H1 (cell line): ENCODE results near the gene CDT1. TPM values are rescaled to one million over a fixed set of nuclear protein-coding genes. Genes with fewer than 3 reads are reported as not detected.

Experiments
- CTCF ChIA-PET: fragments of 300-600 bp; sonication (Branson Sonifier 250); formaldehyde crosslinking; loops from one replicate; lab custom pipeline; 2021; ENCODE audit not compliant: partially characterized antibody; lab: Charles Lee
- POLR2A ChIA-PET: fragments of 300-600 bp; sonication (Branson Sonifier 250); formaldehyde crosslinking; loops from one replicate; lab custom pipeline; 2021; ENCODE audit warnings: inconsistent platforms; ENCODE audit not compliant: partially characterized antibody; lab: Charles Lee
- DNase-seq, 2 experiments: peaks; one replicate each; pipeline versions ENCODE4 v3.0.0 to v3.0.0-alpha.2; 2010 to 2022; ENCODE audit warnings: low spot score in 2 of 2, low read depth in 1 of 2, mixed read lengths in 1 of 2
- FAIRE-seq: peaks from 2 replicates; lab custom pipeline; 2011; peaks lifted over from hg19 to GRCh38; lab: Jason Lieb, UNC
- H2AFZ ChIP-seq: 2 replicates; pipeline ENCODE4 v1.8.1; 2012; ENCODE audit warnings: low read length, inconsistent platforms
- H2AK5ac ChIP-seq: 2 replicates; pipeline ENCODE4 v1.6.1; 2013; ENCODE audit warnings: low read depth, low read length
- H2BK120ac ChIP-seq: replicated peaks from 2 replicates; pipeline ENCODE3; 2013; ENCODE audit warnings: low read depth, low read length, inconsistent platforms
- H2BK12ac ChIP-seq: 2 replicates; pipeline ENCODE4 v1.6.1; 2013; ENCODE audit warnings: low read depth, low read length
- H2BK15ac ChIP-seq: 2 replicates; pipeline ENCODE4 v1.6.1; 2013; ENCODE audit warnings: low read length
- H2BK20ac ChIP-seq: 2 replicates; pipeline ENCODE4 v1.6.1; 2013; ENCODE audit warnings: low read length
- H2BK5ac ChIP-seq: 2 replicates; pipeline ENCODE4 v1.6.1; 2013; ENCODE audit warnings: low read depth, low read length
- H3K14ac ChIP-seq: 2 replicates; pipeline ENCODE4 v1.6.1; 2013; ENCODE audit warnings: inconsistent platforms; ENCODE audit not compliant: insufficient read length
- H3K18ac ChIP-seq: 2 replicates; pipeline ENCODE4 v1.6.1; 2013; ENCODE audit warnings: low read length; ENCODE audit errors: extremely low read depth
- H3K23ac ChIP-seq: 2 replicates; pipeline ENCODE4 v1.6.1; 2013; ENCODE audit warnings: inconsistent platforms; ENCODE audit not compliant: insufficient read length
- H3K23me2 ChIP-seq: 2 replicates; pipeline ENCODE4 v1.6.1; 2013; ENCODE audit warnings: low read depth, low read length
- H3K27ac ChIP-seq: 2 replicates; pipeline ENCODE4 v1.6.1; 2011; ENCODE audit warnings: low read depth, low read length, inconsistent platforms
- H3K27me3 ChIP-seq, 4 experiments: replicated peaks in 1 of 4; 1 replicate in 1 of 4; 2 replicates in 3 of 4; pipeline versions ENCODE4 v1.6.1 to v1.8.1; 2011 to 2013; ENCODE audit warnings: low read length in 3 of 4, mild to moderate bottlenecking in 3 of 4, inconsistent platforms in 2 of 4, mixed read lengths in 2 of 4, moderate library complexity in 1 of 4; ENCODE audit not compliant: control insufficient read depth in 3 of 4, insufficient read depth in 3 of 4; ENCODE audit errors: extremely low read depth in 1 of 4
- H3K36me3 ChIP-seq, 4 experiments: 2 replicates each; pipeline versions ENCODE4 v1.6.1 to v1.8.1; 2011 to 2013; ENCODE audit warnings: mild to moderate bottlenecking in 4 of 4, low read length in 3 of 4, moderate library complexity in 2 of 4, control low read depth in 1 of 4, inconsistent platforms in 1 of 4; ENCODE audit not compliant: insufficient read depth in 4 of 4, control insufficient read depth in 2 of 4
- H3K4ac ChIP-seq: replicated peaks from 2 replicates; pipeline ENCODE3; 2013; ENCODE audit warnings: low read length, low read depth, mixed read lengths, inconsistent platforms; ENCODE audit not compliant: insufficient read length
- H3K4me1 ChIP-seq, 4 experiments: replicated peaks in 1 of 4; 1 replicate in 1 of 4; 2 replicates in 3 of 4; pipeline versions ENCODE4 v1.6.1 to v1.8.1; 2011 to 2013; ENCODE audit warnings: low read length in 3 of 4, inconsistent platforms in 2 of 4, mixed read lengths in 1 of 4; ENCODE audit not compliant: insufficient read depth in 4 of 4, control insufficient read depth in 3 of 4
- H3K4me2 ChIP-seq, 2 experiments: 2 replicates each; pipeline versions ENCODE4 v1.6.1 to v1.8.1; 2011 to 2013; ENCODE audit warnings: low read depth in 2 of 2, low read length in 2 of 2, control low read depth in 1 of 2, inconsistent platforms in 1 of 2, mild to moderate bottlenecking in 1 of 2; ENCODE audit not compliant: insufficient read depth in 1 of 2
- H3K4me3 ChIP-seq, 4 experiments: fragments of 200-600, 300-600 bp in 1 of 4; sonication (generic), shearing (Covaris generic), sonication (Bioruptor Twin) in 1 of 4; 2 replicates each; pipeline versions ENCODE4 v1.5.1 to v1.8.1; 2011 to 2016; ENCODE audit warnings: low read length in 4 of 4, low read depth in 3 of 4, control low read depth in 2 of 4, inconsistent platforms in 2 of 4, mild to moderate bottlenecking in 2 of 4, mixed read lengths in 1 of 4, moderate library complexity in 1 of 4; ENCODE audit not compliant: insufficient read depth in 2 of 4; ENCODE audit errors: extremely low read depth in 1 of 4
- H3K56ac ChIP-seq: replicated peaks from 2 replicates; pipeline ENCODE3; 2013; ENCODE audit warnings: low read depth, mild to moderate bottlenecking, mixed read lengths, low read length, inconsistent platforms; ENCODE audit not compliant: insufficient read length
- H3K79me1 ChIP-seq: 2 replicates; pipeline ENCODE4 v1.6.1; 2013; ENCODE audit warnings: low read depth, low read length, control low read depth
- H3K79me2 ChIP-seq, 2 experiments: 2 replicates each; pipeline versions ENCODE4 v1.6.1 to v1.8.1; 2012 to 2013; ENCODE audit warnings: low read length in 2 of 2, mild to moderate bottlenecking in 2 of 2, inconsistent platforms in 1 of 2; ENCODE audit not compliant: insufficient read depth in 2 of 2, control insufficient read depth in 1 of 2
- H3K9ac ChIP-seq, 4 experiments: replicated peaks in 1 of 4; 1 replicate in 1 of 4; 2 replicates in 3 of 4; pipeline versions ENCODE4 v1.6.1 to v1.8.1; 2011 to 2013; ENCODE audit warnings: low read depth in 3 of 4, low read length in 3 of 4, control low read depth in 2 of 4, mild to moderate bottlenecking in 2 of 4, moderate library complexity in 2 of 4, inconsistent platforms in 1 of 4; ENCODE audit errors: extremely low read depth in 1 of 4
- H3K9me3 ChIP-seq, 2 experiments: 2 replicates each; pipeline versions ENCODE4 v1.6.1 to v1.8.1; 2012 to 2013; ENCODE audit warnings: mild to moderate bottlenecking in 2 of 2, moderate library complexity in 2 of 2, control low read depth in 1 of 2, inconsistent platforms in 1 of 2, low read depth in 1 of 2, low read length in 1 of 2, mixed read lengths in 1 of 2; ENCODE audit not compliant: insufficient read depth in 2 of 2
- H4K20me1 ChIP-seq, 2 experiments: replicated peaks in 1 of 2; 2 replicates each; pipeline versions ENCODE3 to v1.8.1; 2011 to 2013; ENCODE audit warnings: inconsistent platforms in 2 of 2, low read length in 2 of 2, mild to moderate bottlenecking in 1 of 2; ENCODE audit not compliant: insufficient read depth in 2 of 2, control insufficient read depth in 1 of 2
- H4K5ac ChIP-seq: 2 replicates; pipeline ENCODE4 v1.6.1; 2013; ENCODE audit warnings: low read length, low read depth, mixed read lengths, inconsistent platforms; ENCODE audit not compliant: insufficient read length
- H4K8ac ChIP-seq: 2 replicates; pipeline ENCODE4 v1.8.0; 2013; ENCODE audit warnings: mild to moderate bottlenecking, moderate library complexity, low read length, inconsistent platforms; ENCODE audit not compliant: insufficient read depth; ENCODE audit errors: extremely low read depth
- H4K91ac ChIP-seq: replicated peaks from 2 replicates; pipeline ENCODE3; 2013; ENCODE audit warnings: low read length, mixed read lengths, inconsistent platforms; ENCODE audit not compliant: insufficient read length
- POLR2AphosphoS5 ChIP-seq: IDR thresholded peaks from 2 replicates; pipeline ENCODE4 v1.6.1; 2011; ENCODE audit warnings: low read depth, low read length
- RXRA ChIP-seq: IDR thresholded peaks from 2 replicates; pipeline ENCODE4 v1.6.1; 2011; ENCODE audit warnings: low read depth, mild to moderate bottlenecking, low read length, moderate library complexity; ENCODE audit not compliant: insufficient read depth
- TAF7 ChIP-seq: optimal IDR thresholded peaks from 2 replicates; pipeline ENCODE3; 2011; ENCODE audit warnings: low read depth, mild to moderate bottlenecking, inconsistent platforms, low read length, moderate library complexity, borderline replicate concordance
- whole genome bisulfite sequencing, 2 experiments: shearing (Covaris generic) in 1 of 2; methylation state at CpG; one replicate each; pipeline versions ENCODE4 v1.1.6 to v1.1.7; 2013 to 2015; ENCODE audit warnings: low lambda C conversion rate in 2 of 2, mixed read lengths in 2 of 2, inconsistent platforms in 1 of 2, low coverage in 1 of 2, missing lambda C conversion rate in 1 of 2; ENCODE audit not compliant: insufficient replicate concordance in 2 of 2, insufficient coverage in 1 of 2, insufficient read length in 1 of 2; ENCODE audit errors: extremely low coverage in 1 of 2, missing lambda C conversion rate in 1 of 2; 5-methylcytosine and 5-hydroxymethylcytosine counted together
- polyA plus RNA-seq, 7 experiments: library from polyadenylated mRNA; depleted of rRNA in 3 of 7; stranded (reverse) in 5 of 7; unstranded in 2 of 7; fragments of >200 nt in 5 of 7; fragments of 200-250 nt in 2 of 7; gene quantifications; 1 replicate in 5 of 7; 2 replicates in 1 of 7; 4 replicates in 1 of 7; pipeline versions ENCODE4 v1.2.1 to v1.2.3, GENCODE V29; 2011 to 2013; ENCODE audit warnings: missing spikeins in 2 of 7, mixed read lengths in 2 of 7
- total RNA-seq: library from RNA; stranded (reverse); fragmentation: NEBNext Ultra II Directional; extraction: Animal tissue kit (Norgen Biotek cat#: 25700); gene quantifications from 2 replicates; pipeline ENCODE4 v1.2.1, GENCODE V29; 2021

Gene CDT1
- total and polyA plus RNA-seq, 2 of the 8 experiments (the other 6 are each of a cell fraction or from before 2014, with no cell fraction given), result 76.7 to 95.4 TPM

DNA sequence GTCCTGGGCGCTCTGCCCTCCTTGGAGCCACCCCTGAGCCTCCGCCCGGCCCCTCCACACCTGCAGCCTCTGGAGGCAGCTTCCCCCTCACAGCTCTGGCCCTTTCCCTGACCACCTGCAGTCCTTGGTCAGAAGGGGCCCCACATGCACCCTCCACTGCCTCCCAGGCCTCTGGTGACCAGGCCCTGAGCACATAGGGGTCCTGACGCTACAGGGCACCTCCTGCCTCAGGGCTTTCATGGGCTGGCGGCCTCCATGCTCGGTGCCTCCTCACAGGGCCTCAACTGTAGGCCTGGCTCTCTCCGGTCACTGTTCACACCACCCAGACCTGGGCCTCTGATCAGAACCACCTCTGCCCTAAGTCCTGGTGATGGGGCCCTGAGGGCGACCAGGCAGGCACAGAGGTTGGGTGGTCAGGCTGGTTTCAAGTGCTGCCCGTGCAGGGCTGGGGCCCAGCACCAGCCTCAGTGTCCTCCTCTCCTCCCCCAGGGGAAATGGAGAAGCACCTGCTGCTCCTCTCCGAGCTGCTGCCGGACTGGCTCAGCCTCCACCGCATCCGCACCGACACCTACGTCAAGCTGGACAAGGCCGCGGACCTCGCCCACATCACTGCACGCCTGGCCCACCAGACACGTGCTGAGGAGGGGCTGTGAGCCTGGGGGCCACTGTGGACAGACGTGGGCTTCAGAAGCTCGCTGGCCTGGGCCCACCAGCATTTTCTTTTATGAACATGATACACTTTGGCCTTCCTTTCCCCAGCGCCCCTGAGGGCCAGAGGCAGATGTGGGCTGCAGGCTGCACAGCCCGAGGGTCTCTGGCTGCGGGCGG, 4.3 kb downstream of the CDT1 start:
- H2BK20ac ChIP-seq, result no peak overlapping the region

More for the DNA sequence above, 4.3 kb downstream of the CDT1 start:
- ChIA-PET CTCF (interaction anchor here (0.7 to 2.3 kb wide), 8 partner anchors 8 to 327 kb away, joined by 3 to 8 read pairs (median 3); no protein-coding TSS in a partner anchor), POLR2A (interaction anchor here (0.9 to 8.1 kb wide), 17 partner anchors 9 to 392 kb away, joined by 3 to 77 read pairs (median 6); partner anchors contain the start of gene SLC22A31)
- Histone ChIP-seq H3K56ac (no peak overlapping the region), H3K14ac (no peak overlapping the region), H4K20me1 (peaks cover 33 to 48% of the 10 kb centered on the region in 2 experiments), H3K23me2 (peaks cover 17% of the 10 kb centered on the region), H3K4ac (no peak overlapping the region), H3K79me1 (peaks cover 15% of the 10 kb centered on the region), H2BK12ac (no peak overlapping the region), H2AFZ (no peak overlapping the region), H3K4me1 (peaks cover 0 to 23% (median 13%) of the 10 kb centered on the region in 4 experiments; a peak in 6 of 7 replicates), H2BK5ac (no peak overlapping the region; the same call in 1 of the 2 replicates), H2AK5ac (no peak overlapping the region), H3K36me3 (peaks cover 36 to 63% (median 47%) of the 10 kb centered on the region in 4 experiments), H4K8ac (no peak overlapping the region), H3K4me3 (no peak overlapping the region), H3K27ac (no peak overlapping the region), H2BK120ac (no peak overlapping the region), H3K9ac (no peak overlapping the region), H3K23ac (no peak overlapping the region), H4K5ac (no peak overlapping the region), H2BK15ac (no peak overlapping the region), H3K18ac (no peak overlapping the region), H3K27me3 (no peaks in the 10 kb centered on the region), H3K79me2 (peaks cover 0 to 34% of the 10 kb centered on the region in 2 experiments; a peak in 2 of 4 replicates), H3K9me3 (no peaks in the 10 kb centered on the region), H3K4me2 (no peak overlapping the region), H4K91ac (no peak overlapping the region)
- TF ChIP-seq RXRA, result no peak
- peak; percentile 74 for TF ChIP-seq POLR2AphosphoS5
- TF ChIP-seq TAF7, result no peak
- 92% methylated on average over 26 of the region's 26 CpGs; no CpG with 5 or more reads in 1 of the 2 experiments for WGBS, 2 experiments
- DNase-seq, result no peak
- FAIRE-seq, result no peak
